Measurements from ENCODE around the gene AGTRAP.
A peak's percentile ranks its signal among the peaks of the same experiment; 100 is the strongest.

The AGTRAP gene

GRCh38 chr1:11729498-11730428, 6.2 kb upstream of the AGTRAP start:
- intact Hi-C loops (cut with DNase I), result loop anchor here (2.0 kb wide), 1 partner anchor 75 kb away; the partner anchor contains the start of gene MTHFR
- DNase-seq, result no peak

- no peak for DNase-seq
- intact Hi-C loops (cut with DNase I), result loop anchor here (2.0 kb wide), 1 partner anchor 74 kb away; the partner anchor contains the start of gene MTHFR
These were observed 5.5 kb upstream of the AGTRAP start for GRCh38 chr1:11730429-11730891.

- DNase-seq, result peak; percentile 67 to 97 (median 83)
These were observed 4.1 kb upstream of the AGTRAP start for GRCh38 chr1:11731691-11732283.

DNA sequence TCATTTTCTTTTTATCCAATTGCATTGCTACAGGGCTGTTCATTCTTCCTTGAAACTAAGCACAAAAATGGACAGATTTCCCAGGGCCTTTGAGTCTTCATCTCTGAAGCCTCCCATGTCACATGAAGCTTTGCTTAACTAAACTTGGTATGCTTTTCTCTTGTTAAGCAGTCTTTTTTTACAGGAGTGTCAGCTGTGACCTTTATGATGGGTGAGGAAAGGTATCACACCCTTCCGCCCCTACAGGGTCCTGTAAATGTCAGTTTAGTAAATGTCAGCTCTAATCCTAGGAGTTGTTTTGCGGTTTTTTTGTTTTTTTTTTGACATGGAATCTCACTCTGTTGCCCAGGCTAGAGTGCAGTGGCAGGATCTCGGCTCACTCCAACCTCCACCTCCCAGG, 2.6 kb upstream of the AGTRAP start:
- DNase-seq, result no peak
- intact Hi-C loops (cut with DNase I), result no loop called here

More at GRCh38 chr1:11731691-11732283, 4.1 kb upstream of the AGTRAP start:
- intact Hi-C loops (cut with DNase I), result loop anchor here (2.0 kb wide), 1 partner anchor 73 kb away; the partner anchor contains the start of gene MTHFR

- no peak for DNase-seq
- intact Hi-C loops (cut with DNase I), result no loop called here
These were observed 444 bp upstream of the AGTRAP start for GRCh38 chr1:11735531-11735853.

- DNase-seq, result no peak
- intact Hi-C loops (cut with DNase I), result no loop called here
These were observed 1.1 kb downstream of the AGTRAP start for GRCh38 chr1:11736746-11737639.

GRCh38 chr1:11738096-11738495, 2.2 kb downstream of the AGTRAP start:
- intact Hi-C loops (cut with DNase I), result no loop called here
- DNase-seq, result no peak

GRCh38 chr1:11738783-11739182, 2.8 kb downstream of the AGTRAP start:
- no peak for DNase-seq
- intact Hi-C loops (cut with DNase I), result no loop called here

GRCh38 chr1:11740258-11741192, 4.6 kb downstream of the AGTRAP start:
- DNase-seq, result no peak
- intact Hi-C loops (cut with DNase I), result no loop called here

GRCh38 chr1:11741482-11741881, 5.5 kb downstream of the AGTRAP start:
- intact Hi-C loops (cut with DNase I), result no loop called here
- no peak for DNase-seq

- DNase-seq, result no peak
- intact Hi-C loops (cut with DNase I), result no loop called here
These were observed 6.1 kb downstream of the AGTRAP start for GRCh38 chr1:11741919-11742558.

DNA sequence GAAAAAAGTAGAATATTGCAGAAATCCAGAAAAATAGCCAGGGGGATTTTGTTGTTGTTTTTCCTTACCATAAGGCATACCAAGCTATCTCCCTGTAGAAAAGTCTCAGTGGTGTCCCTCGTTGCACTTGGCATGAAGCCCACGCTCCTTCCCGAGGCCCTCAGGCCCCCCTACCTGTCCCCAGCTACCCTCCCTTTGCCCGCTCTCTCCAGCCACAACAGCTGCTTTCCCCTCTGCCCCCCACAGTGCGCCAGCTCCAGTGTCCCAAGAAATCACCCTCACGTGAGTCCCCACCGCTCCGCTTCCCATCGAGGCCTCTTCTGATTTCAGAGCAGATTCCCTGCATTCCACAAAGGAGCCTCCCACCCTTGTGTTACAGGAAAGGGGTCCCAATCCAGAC, 8.4 kb downstream of the AGTRAP start:
- DNase-seq, result no peak
- intact Hi-C loops (cut with DNase I), result no loop called here

- intact Hi-C loops (cut with DNase I), result no loop called here
- DNase-seq, result no peak
These were observed 10.2 kb downstream of the AGTRAP start for GRCh38 chr1:11746092-11746491.

GRCh38 chr1:11746795-11747487, 11.0 kb downstream of the AGTRAP start:
- intact Hi-C loops (cut with DNase I), result no loop called here
- no peak for DNase-seq

- DNase-seq, result no peak
- intact Hi-C loops (cut with DNase I), result no loop called here
These were observed 12.6 kb downstream of the AGTRAP start for GRCh38 chr1:11748294-11749202.

- DNase-seq, result peak in 3 of 10 donors; percentile 33 to 94 (median 66)
- intact Hi-C loops (cut with DNase I), result no loop called here
These were observed 13.3 kb downstream of the AGTRAP start for GRCh38 chr1:11749203-11749689.

DNA sequence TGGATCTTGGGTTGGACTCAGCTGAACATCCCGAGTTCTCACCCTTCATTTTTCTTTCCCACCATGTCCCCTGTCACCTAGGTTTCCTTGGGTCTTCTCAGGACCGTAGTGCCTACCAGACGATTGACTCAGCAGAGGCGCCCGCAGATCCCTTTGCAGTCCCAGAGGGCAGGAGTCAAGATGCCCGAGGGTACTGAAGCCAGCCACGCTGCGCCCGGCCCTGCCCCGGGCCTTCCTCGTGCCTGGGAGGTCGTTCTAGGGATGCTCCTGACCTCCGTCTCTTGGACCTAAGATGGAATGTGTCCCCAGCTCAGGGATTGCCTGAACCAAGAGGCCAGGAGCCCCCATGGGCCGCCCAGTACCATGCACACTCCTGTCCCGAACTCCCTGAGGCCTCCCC, 14.1 kb downstream of the AGTRAP start:
- DNase-seq, result no peak
- intact Hi-C loops (cut with DNase I), result no loop called here
